Measurements from ENCODE around the gene INF2.
"Not testable (repeated sequence)": the region's sequence is repeated elsewhere in the genome, so short reads cannot be mapped to it uniquely, and the experiment has no call there.

INF2 gene

GRCh38 chr14:104747876-104748275, 58.5 kb downstream of the INF2 start:
- Histone ChIP-seq H3K4me3 (replicated peaks; ENCODE audit: insufficient read depth, low read length) (no peak overlapping the region), H3K27me3 (ENCODE audit: insufficient read depth, poor library complexity, severe bottlenecking) (no peaks in the 10 kb centered on the region), H3K27ac (replicated peaks) (no peak overlapping the region)
- TF ChIP-seq POLR2AphosphoS5 (IDR thresholded peaks at IDR 0.05; ENCODE audit: low read depth) (no peak), GABPA (IDR thresholded peaks at IDR 0.05; ENCODE audit: low read depth) (no peak), CTCF (IDR thresholded peaks at IDR 0.05; ENCODE audit: insufficient read depth, low read length) (no peak), SPI1 (IDR thresholded peaks at IDR 0.05; ENCODE audit: borderline replicate concordance, low read depth) (no peak), REST (IDR thresholded peaks at IDR 0.05; ENCODE audit: insufficient replicate concordance, low read depth) (no peak)
- DNase-seq (ENCODE audit: low read depth in 1 of 2, low spot score in 1 of 2), result no peak

GRCh38 chr14:104749111-104749649, 59.8 kb downstream of the INF2 start:
- DNase-seq (ENCODE audit: low read depth in 1 of 2, low spot score in 1 of 2), result no peak
- H3K27ac ChIP-seq (replicated peaks), result no peak overlapping the region
- H3K27me3 ChIP-seq (ENCODE audit: insufficient read depth, poor library complexity, severe bottlenecking), result no peaks in the 10 kb centered on the region
- no peak for TF ChIP-seq CTCF (IDR thresholded peaks at IDR 0.05; ENCODE audit: insufficient read depth, low read length)
- no peak for TF ChIP-seq POLR2AphosphoS5 (IDR thresholded peaks at IDR 0.05; ENCODE audit: low read depth)
- no peak for TF ChIP-seq GABPA (IDR thresholded peaks at IDR 0.05; ENCODE audit: low read depth)
- TF ChIP-seq SPI1 (IDR thresholded peaks at IDR 0.05; ENCODE audit: borderline replicate concordance, low read depth), result no peak
- no peak for TF ChIP-seq REST (IDR thresholded peaks at IDR 0.05; ENCODE audit: insufficient replicate concordance, low read depth)
- no peak overlapping the region for H3K4me3 ChIP-seq (replicated peaks; ENCODE audit: insufficient read depth, low read length)

- no peak for TF ChIP-seq CTCF (IDR thresholded peaks at IDR 0.05; ENCODE audit: insufficient read depth, low read length)
- TF ChIP-seq GABPA (IDR thresholded peaks at IDR 0.05; ENCODE audit: low read depth), result no peak
- TF ChIP-seq SPI1 (IDR thresholded peaks at IDR 0.05; ENCODE audit: borderline replicate concordance, low read depth), result no peak
- TF ChIP-seq POLR2AphosphoS5 (IDR thresholded peaks at IDR 0.05; ENCODE audit: low read depth), result no peak
- TF ChIP-seq REST (IDR thresholded peaks at IDR 0.05; ENCODE audit: insufficient replicate concordance, low read depth), result no peak
- no peak for DNase-seq (ENCODE audit: low read depth in 1 of 2, low spot score in 1 of 2)
- H3K4me3 ChIP-seq (replicated peaks; ENCODE audit: insufficient read depth, low read length), result no peak overlapping the region
- H3K27ac ChIP-seq (replicated peaks), result no peak overlapping the region
- no peaks in the 10 kb centered on the region for H3K27me3 ChIP-seq (ENCODE audit: insufficient read depth, poor library complexity, severe bottlenecking)
Measured at GRCh38 chr14:104750056-104750752, 60.8 kb downstream of the INF2 start.

- not testable (repeated sequence) for H3K27ac ChIP-seq (replicated peaks); H3K4me3 ChIP-seq (replicated peaks; ENCODE audit: insufficient read depth, low read length); DNase-seq (ENCODE audit: low read depth in 1 of 2, low spot score in 1 of 2); H3K27me3 ChIP-seq (ENCODE audit: insufficient read depth, poor library complexity, severe bottlenecking)
Measured at GRCh38 chr14:104750753-104751057, 61.3 kb downstream of the INF2 start.
